HCEC 1CT (cell line): ENCODE measurements around the gene COPS7A.

Experiments
- DNase-seq: peaks from one replicate; pipeline ENCODE4 v3.0.0-alpha.2; 2017

The COPS7A gene

GRCh38 chr12:6723607-6724408 is at the start of gene COPS7A:
COPS7A (plus strand) TSS chr12:6724046; CDS start chr12:6724657, 611 bp downstream.
- DNase-seq = peak; percentile 98

DNA sequence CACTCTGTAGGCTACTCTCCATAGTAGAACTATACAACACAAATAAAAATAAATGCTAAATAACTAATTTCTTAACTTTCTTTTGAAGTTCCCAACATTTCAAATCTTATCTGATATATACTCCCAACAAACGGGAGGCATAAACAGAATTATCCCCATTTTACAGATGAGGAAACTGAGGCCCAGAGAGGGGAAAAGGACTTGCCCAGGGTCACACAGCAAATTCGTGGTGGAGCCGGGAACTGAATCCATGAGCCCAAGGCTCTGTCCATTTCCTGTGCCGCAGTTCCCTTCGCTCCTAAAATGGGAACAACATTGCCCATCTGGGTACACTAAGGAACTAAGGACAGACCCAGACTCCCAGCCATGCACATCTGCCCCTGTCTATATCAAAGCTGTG is 46.9 kb upstream of the COPS7A start:
- no peak for DNase-seq

- peak; percentile 33 for DNase-seq
These were observed 39.2 kb upstream of the COPS7A start for GRCh38 chr12:6684609-6685008.

DNA sequence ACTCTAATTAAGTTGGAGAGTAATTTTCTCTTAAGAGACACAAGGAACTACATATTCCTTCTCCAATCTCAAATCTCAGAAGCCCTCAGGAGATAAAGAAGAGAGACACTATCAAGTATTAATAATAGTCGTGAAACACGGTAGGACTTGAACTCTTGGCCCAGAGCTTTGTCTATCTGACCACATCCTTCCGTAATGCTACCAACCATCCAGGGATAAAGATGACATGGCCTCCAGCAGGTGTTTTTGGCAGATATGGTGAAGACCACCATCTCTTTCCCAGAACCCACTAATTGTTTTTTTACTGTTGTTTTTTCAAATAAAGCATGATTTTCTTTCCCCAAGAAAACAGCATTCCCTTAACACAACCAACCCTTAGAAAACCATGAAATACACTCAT is 38.0 kb upstream of the COPS7A start:
- no peak for DNase-seq

- DNase-seq = no peak
These were observed 35.3 kb upstream of the COPS7A start for GRCh38 chr12:6688543-6688998.

DNA sequence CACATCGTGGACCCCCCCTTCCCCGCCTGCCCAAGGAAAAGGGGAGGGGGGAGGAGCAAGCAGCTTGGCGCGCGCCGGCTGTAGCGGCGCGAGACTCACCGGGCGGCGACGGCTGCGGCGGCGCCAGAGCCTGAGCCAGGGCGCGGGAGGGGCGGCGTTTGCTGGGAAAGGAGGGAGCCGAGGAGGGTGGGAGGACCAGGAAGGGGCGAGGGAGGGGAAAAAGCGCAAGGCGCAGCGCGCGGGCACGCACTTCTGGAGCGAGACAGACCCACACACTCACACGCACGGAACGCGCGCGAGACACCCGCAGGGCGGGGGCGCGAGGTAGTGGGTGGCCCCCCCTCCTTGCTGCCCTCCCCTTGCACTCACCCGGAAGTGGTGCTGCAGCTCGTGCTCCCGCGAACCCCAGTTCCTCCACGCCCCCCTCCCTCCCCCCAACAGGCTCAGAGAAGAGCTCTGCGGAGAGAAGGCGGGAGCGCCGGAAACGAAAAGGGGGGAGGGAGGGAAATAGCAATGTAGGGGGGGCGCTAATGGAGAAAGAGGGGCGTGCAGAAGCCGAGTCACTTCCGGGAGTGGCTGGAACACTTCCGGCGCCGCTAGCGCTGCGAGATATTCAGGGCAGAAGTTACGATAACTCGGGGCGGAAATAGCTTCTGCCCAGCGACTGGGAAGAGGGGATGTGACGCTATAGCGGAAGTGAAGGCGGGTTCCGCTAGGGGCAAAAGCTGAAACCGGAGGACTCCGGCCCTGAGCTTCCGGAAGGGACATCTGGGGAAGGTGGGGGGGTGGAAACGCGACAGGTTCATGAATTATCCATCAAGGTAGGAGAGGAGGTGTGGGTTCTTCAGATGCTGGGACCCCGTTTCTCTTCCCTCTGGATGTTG is 34.6 kb upstream of the COPS7A start, which contains the start of gene ZNF384:
TSS of gene ZNF384 (minus strand) at position 377 of the 884 bp plus-strand sequence. CDS start 9,855 bp downstream, outside the sequence.
- peak; percentile 100 for DNase-seq

GRCh38 chr12:6691473-6691872 is 32.4 kb upstream of the COPS7A start:
- DNase-seq = no peak

DNA sequence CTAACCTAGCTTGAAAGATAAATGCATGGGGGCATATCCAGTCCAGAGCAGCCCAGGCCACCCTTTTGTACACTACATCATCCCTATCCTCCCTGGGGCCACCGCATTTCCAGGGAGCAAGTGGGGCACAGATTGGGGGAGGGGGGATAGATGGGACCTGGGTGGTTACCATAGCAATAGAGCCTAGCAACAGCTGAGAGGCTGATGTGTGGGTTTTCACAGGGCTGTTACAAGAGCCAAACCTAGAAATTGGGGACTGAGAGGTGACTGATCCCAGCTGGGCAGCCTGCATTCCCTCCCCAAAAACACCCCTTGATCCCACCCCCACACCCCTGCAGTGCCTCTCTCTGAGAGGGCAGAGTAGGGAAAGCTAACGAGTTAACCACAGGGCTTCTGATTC is 31.0 kb upstream of the COPS7A start:
- no peak for DNase-seq

DNA sequence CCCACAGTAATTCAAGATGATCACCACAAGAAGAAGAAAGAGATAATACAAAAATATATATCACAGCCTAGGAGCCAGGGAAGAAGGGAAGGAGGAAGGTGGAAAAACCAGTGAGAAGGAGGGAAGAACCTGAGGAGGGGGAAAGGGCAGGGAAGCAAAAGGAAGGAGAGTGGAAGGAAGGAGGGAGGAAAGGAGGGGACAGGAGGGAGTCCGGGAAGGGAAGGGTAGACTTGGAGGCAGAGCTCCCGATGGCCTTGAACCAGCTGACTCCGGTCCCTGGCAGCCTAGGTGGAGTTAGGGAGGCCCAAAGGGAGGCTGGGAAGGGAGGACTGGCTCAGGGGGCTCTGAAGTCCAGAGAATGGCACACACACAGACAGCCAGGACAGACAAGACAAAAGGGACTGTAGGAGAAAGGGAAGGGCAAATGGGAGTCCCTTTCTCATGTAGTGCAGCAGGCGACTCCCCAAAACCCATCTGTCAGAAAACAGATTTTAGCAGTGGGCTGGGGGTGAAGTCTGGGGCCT is 30.0 kb upstream of the COPS7A start:
- DNase-seq = no peak

GRCh38 chr12:6694701-6695100 is 29.1 kb upstream of the COPS7A start:
- no peak for DNase-seq

DNA sequence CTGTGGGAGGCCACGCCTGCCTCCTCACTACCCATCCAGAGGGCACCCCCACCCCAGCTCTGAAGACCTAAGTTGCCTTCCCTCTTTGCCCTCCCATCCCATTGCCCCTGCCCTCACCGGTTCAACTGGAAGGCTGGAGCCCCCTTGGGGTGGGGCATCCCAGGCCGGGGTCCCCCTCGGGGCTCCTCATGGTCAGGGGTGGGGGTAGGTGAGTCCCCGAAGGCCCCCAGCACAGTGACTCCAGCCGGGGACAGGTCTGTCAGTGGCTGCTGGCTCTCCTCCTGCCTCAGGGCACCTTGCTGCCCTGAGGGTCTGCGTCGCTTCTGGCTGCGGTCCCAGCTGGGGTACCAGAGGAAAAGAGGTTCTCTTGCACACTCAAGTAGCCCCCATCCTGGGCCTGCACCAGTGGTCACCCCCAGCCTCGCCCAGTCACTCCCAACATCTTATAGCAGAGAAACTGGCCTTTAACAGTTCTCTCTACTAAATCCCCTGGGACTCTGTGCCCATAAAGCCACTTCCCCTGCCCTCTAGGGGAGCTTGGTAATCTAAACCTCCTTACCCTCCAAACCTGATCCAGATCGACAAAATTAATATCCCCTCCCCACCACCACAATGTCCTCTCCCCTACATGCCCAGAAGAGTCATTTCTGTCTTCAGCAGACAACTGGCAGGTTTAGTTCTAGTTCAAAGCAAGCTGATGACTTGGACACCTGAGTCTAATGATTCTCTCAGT is 28.4 kb upstream of the COPS7A start:
- DNase-seq = no peak

- no peak for DNase-seq
These were observed 26.9 kb upstream of the COPS7A start for GRCh38 chr12:6696690-6697583.

DNA sequence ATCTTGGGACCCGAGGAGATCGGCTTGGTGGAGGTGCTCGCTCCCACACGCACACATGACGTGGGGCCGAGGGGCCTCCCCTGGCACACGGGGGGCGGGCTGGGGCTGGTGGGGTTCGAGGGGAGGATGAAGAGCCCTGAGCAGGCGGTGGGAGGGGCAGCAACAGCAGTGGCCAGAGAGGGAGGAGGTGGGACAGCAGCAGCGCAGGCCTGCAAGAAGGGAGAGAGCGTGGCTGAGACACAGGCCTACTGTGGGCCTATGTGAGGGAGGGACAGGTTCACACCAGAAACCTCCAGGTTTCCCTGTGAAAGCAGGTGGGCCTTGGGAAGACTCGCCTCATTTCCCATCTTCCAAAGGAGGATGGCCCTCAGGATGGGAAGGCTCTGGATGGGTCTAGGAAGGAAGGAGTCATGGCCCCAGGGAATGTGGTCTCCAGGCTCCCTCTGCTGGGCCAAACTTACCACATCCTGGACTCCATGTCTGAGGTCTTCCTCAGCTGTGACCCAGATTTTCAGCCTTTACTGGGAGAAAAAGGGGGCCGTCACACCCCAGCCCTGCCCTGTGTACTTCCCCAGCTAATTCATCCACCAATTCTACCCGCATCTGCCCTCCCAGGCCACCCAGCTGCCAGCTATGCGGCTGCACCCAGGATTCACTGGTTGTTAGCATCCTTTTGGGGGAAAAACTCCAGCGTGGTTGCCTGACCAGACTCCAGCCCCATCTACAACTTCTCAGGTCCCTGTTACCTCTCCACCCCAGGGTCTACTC is 26.1 kb upstream of the COPS7A start:
- peak; percentile 66 for DNase-seq

- no peak for DNase-seq
These were observed 25.3 kb upstream of the COPS7A start for GRCh38 chr12:6698352-6699046.

- DNase-seq = no peak
These were observed 24.4 kb upstream of the COPS7A start for GRCh38 chr12:6699259-6699988.

GRCh38 chr12:6699989-6700645 is 23.7 kb upstream of the COPS7A start:
- DNase-seq = no peak

DNA sequence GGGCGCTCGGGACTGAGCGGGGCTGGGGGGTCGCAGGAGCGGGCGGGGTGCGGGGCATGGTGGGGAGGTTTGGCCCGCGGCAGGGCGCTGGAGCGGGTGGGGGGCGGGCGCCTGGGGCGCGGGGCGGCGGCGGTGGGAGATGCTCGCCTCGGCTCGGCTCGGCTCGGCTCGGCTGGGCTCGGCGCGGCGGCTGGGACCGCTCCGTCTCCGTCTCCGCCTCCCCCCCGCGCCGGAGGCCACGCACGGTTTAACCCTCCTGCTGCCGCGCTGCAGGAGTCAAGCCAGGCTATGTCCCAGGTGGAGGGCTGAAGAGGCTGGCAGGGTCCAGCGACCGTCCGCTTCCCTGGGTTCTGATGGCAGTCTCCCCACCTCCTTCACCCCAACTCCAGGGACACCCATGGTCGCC is 23.2 kb upstream of the COPS7A start, which contains the start of gene PIANP:
TSS of gene PIANP (minus strand) at position 170 of the 406 bp plus-strand sequence. CDS start 2,754 bp downstream, outside the sequence.
- no peak for DNase-seq

GRCh38 chr12:6701078-6701768 is 22.6 kb upstream of the COPS7A start:
- DNase-seq = no peak
